H4 (cell line): ENCODE data around the gene SLC35E2B. TPM values are rescaled to one million over a fixed set of nuclear protein-coding genes. Genes with fewer than 3 reads are reported as not detected.
"Not testable (repeated sequence)": the region's sequence is repeated elsewhere in the genome, so short reads cannot be mapped to it uniquely, and the experiment has no call there.

Source experiments
- DNase-seq: peaks from one replicate; pipeline ENCODE4 v3.0.0-alpha.2; 2015; ENCODE audit warnings: low spot score
- total RNA-seq: library from RNA; depleted of rRNA; stranded (reverse); fragments of >200 nt; shearing (Covaris generic); gene quantifications from 2 replicates; pipeline ENCODE4 v1.2.3, GENCODE V29; 2014

SLC35E2B gene
- total RNA-seq, 1 experiment from 2014 or later: 20.1 TPM

- no peak for DNase-seq
Measured at GRCh38 chr1:1703796-1704195, 11.2 kb upstream of the SLC35E2B start.

GRCh38 chr1:1702506-1702905 is 9.9 kb upstream of the SLC35E2B start:
- not testable (repeated sequence) for DNase-seq

- not testable (repeated sequence) for DNase-seq
Measured at GRCh38 chr1:1700557-1700956, 8.0 kb upstream of the SLC35E2B start.

GRCh38 chr1:1700067-1700466 is 7.5 kb upstream of the SLC35E2B start:
- DNase-seq: not testable (repeated sequence)

- DNase-seq: not testable (repeated sequence)
Measured at GRCh38 chr1:1699061-1699460, 6.5 kb upstream of the SLC35E2B start.

GRCh38 chr1:1697358-1698183 is 5.0 kb upstream of the SLC35E2B start:
- not testable (repeated sequence) for DNase-seq

GRCh38 chr1:1696431-1697357 is 4.1 kb upstream of the SLC35E2B start:
- not testable (repeated sequence) for DNase-seq

GRCh38 chr1:1692324-1692713 is 276 bp downstream of the SLC35E2B start:
- not testable (repeated sequence) for DNase-seq

GRCh38 chr1:1691443-1691842 is 1.2 kb downstream of the SLC35E2B start:
- not testable (repeated sequence) for DNase-seq

- not testable (repeated sequence) for DNase-seq
Measured at GRCh38 chr1:1689526-1689925, 3.1 kb downstream of the SLC35E2B start.

- no peak for DNase-seq
Measured at GRCh38 chr1:1687846-1688245, 4.7 kb downstream of the SLC35E2B start.

- no peak for DNase-seq
Measured at GRCh38 chr1:1684031-1684681, 8.4 kb downstream of the SLC35E2B start.

- DNase-seq: no peak
Measured at GRCh38 chr1:1683104-1683905, 9.3 kb downstream of the SLC35E2B start.

GRCh38 chr1:1680912-1681273 is 11.7 kb downstream of the SLC35E2B start:
- no peak for DNase-seq

GRCh38 chr1:1680031-1680911 is 12.3 kb downstream of the SLC35E2B start:
- no peak for DNase-seq

GRCh38 chr1:1678581-1679380 is 13.8 kb downstream of the SLC35E2B start:
- DNase-seq: no peak

GRCh38 chr1:1677718-1678580 is 14.6 kb downstream of the SLC35E2B start:
- DNase-seq: no peak

GRCh38 chr1:1676087-1676486 is 16.5 kb downstream of the SLC35E2B start:
- DNase-seq: not testable (repeated sequence)
